ENCODE data around the gene KIF5A.
A peak's percentile ranks its signal among the peaks of the same experiment; 100 is the strongest.

The KIF5A gene

DNA sequence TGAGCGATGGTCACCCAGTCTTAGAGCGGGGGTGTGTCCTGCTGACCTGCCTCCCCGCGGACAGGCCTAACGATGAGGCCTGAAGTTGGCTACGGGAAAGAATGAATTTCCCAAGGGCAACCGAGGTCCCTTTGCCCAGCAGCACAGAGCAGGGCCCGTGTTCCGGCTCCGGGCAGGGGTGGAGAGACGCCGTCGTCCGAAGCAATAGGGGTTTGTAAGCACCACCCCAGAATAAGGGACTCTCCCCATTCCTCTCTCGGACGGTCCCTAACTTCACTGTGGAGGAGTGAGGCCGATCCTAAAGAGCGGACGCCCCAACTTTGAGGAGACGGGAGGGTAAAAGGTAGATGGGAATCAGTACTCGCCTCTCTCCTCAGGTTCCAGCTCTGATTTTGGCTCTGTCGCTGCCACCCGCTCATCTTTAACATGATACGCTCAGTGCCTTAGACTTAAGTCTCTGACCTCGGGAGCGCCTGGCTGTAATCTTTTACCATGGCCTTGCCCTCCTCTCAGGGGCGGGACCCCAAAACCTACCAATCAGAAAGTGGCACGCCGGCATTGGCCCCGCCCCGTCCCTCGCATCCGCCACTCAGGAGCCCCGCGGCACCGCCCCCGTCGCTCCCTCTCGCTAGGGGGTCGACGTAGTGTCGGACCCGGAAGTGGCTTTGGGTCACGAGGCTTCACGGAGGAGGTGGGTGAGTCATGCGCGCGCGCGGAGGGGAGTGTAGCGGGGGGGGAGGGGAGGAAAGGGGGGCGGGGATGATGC is 29.6 kb upstream of the KIF5A start, which contains the start of gene DDIT3:
Gene DDIT3, minus strand, starts transcription at position 462 of the 766 bp plus-strand sequence. CDS start 3,108 bp downstream, outside the sequence.
- DNase-seq: peak; percentile 99

DNA sequence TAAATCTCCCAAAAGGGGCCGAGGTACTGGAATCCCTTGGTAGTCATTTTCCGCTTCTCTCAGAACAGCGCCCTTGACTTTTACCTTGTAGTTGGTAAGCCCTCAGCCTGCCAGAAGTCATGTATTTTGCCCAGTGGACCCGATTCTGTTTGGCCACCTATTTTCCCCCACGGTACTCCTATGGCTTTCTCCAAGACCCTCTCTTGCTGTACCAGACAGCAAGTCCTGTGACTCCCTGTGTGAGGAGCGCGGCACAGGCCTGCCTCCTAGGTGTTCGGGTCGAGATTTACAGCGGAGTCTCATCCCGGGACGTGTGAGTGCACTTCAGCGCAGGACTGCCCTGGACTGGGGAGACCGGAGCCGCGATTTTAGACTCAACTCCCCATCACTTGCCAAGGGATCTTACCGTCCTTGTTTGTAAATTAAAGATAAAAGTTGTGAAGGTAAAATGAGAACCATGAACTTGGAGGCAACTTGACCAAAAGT is 28.3 kb upstream of the KIF5A start:
- DNase-seq: peak; percentile 45

DNA sequence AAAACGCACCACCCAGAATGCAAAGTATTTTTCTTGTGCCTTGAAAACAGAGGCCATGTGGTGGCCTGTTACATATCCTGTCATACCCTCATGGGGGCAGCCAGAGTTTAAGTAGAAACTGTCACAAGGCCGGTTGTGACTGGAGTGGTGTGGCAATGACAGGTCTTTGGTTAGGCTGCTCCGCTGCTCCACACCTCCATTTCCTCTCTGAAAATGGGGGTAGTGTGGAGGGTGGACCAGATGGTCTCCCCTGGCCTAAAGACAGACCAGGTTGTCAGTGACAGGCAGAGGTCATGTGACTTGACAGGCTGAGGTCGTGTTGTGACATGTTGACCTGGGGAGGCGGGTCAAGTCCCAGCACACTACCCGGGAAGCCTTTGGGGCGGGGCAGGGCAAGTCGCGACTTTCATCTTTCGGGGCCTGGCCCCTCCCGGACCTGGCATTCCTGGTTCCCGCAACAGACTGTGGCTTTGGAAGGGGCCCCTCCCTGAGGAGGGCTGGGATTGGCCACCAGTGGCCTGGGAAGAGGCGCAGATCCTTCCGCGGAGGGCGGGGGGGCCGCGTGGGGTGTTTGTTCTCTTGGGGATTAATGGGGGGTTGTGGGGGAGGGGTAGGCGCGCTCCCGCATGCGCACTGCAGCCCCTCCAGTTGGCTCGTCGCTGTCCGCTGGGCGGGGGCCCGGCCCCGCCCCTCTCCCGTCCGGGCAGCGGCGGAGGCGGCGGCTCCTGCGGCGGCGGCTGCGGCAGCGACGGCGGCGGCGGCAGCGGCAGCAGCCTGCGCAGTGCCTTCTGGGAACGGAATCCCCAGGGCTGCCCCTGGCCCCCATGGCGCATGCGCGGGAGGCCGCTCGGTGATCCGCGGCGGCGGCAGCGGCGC is 27.6 kb upstream of the KIF5A start, which contains the start of gene MBD6:
Gene MBD6, plus strand, starts transcription at position 814 of the 876 bp plus-strand sequence. CDS start 1,480 bp downstream, outside the sequence.
- DNase-seq: peak; percentile 92

DNA sequence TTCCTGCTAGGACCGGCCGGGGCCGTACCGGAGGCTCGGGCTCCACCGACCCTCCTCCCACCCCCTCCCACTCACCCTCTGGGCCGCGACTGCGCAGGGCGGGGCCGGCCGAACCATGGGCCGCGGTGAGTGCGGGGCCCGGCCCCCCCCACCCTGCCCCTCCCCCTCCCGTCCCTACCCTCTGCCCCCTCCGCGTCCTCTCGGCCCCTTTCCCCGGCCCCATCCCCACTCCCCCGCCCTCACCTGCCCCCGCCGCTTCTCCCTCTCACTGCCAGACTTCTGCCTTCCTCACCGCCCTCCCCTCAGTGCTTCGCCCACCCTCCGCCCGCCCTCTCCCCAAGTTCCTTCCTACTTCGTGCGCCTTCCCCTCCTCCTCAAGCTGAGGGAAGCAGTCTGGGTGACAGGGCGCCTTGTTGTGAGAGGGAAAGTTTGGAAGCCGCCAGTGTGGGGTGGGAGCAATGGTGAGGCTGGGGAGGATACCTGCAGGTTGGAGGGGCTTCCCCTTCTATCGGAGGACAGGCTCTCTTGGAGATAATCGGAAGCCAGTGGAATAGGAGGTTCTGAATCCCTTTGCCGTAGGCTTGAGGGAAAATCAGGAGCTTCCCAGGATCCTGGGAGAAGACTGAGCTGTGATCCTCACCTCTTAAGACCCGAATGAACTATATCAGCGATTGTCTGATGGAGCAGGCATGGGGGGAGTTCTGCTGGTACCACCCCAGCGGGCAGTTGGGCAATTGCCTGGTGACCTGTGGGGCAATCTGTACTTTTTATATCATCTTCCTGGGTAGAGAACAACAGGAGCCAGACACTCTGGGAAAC is 26.7 kb upstream of the KIF5A start:
- DNase-seq: no peak

DNA sequence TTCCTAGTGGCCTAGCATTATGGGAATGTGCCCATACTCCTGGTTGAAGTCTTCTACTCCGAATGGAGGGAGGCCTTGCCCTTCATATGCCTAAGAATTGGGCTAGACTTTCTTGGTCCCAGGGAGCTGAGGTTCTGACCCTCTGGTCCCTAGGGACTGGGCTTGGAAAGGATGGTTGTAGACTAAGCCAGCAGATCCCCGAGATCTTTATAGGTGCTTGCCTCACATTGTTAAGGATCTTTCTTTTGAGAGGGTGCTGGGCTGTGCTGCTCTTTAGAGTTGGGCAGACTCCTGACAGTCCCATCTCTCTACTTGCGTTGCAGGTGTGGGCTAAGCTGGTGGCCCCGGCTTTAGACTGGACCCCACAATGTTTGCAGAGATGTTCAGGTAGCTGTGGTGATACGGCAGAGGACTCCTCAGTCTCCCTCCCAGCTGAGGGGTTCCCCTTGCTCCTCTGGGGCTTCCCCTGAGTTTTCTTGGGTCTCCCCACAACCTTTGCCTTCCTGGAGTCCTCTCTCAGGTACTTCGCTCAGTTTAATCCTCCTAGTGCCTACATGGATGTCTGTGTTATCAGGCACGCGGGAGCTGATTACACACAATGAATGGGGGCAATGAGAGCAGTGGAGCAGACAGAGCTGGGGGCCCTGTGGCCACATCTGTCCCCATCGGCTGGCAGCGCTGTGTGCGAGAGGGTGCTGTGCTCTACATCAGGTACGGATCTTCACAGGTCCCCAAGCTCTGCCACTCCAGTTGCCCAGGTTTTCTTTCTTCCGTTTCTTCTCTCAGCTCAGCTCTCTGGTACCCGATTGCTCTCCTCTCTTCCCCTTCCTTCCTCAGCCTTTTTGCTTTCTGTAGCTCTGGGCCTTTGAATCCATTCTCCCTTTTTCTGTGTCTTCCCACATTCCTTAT is 25.9 kb upstream of the KIF5A start:
- DNase-seq: no peak

DNA sequence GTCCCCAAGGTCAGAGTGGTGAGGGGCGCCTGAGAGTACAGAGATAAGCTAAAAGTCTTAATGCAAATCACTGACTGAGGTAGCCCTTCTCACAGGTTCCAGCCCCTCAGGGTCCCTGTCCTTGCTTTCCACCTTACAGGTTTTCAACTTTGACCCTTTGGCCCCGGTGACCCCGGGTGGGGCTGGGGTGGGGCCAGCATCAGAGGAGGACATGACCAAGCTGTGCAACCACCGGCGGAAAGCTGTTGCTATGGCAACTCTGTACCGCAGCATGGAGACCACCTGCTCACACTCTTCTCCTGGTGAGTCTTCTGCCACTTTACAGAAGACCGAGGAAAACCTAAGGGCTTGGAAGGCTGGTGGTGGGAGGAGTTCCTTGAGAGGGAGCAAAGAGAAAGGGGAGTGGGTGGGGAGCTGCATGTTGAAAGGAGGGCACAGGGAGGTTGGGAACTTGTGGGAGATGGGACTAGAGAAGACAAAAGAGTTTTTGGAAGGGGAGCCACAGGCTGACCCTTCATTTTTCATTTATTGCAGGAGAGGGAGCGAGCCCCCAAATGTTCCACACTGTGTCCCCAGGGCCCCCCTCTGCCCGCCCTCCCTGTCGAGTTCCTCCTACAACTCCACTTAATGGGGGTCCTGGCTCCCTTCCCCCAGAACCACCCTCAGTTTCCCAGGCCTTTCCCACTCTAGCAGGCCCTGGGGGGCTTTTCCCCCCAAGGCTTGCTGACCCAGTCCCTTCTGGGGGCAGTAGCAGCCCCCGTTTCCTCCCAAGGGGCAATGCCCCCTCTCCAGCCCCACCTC is 24.8 kb upstream of the KIF5A start:
- DNase-seq: no peak

DNA sequence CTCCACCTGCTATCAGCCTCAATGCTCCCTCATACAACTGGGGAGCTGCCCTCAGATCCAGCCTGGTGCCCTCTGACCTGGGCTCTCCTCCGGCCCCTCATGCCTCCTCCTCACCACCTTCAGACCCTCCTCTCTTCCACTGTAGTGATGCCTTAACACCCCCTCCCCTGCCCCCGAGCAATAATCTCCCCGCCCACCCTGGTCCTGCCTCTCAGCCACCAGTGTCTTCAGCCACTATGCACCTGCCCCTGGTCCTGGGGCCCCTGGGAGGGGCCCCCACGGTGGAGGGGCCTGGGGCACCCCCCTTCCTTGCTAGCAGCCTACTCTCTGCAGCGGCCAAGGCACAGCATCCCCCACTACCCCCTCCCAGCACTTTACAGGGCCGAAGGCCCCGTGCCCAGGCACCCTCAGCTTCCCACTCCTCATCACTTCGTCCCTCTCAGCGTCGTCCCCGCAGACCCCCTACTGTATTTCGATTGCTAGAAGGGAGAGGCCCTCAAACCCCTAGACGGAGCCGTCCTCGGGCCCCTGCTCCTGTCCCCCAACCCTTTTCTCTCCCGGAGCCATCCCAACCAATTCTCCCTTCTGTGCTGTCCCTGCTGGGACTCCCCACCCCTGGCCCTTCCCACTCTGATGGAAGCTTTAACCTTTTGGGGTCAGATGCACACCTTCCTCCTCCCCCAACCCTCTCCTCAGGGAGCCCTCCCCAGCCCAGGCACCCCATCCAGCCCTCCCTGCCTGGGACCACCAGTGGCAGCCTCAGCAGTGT is 24.0 kb upstream of the KIF5A start:
- no peak for DNase-seq

DNA sequence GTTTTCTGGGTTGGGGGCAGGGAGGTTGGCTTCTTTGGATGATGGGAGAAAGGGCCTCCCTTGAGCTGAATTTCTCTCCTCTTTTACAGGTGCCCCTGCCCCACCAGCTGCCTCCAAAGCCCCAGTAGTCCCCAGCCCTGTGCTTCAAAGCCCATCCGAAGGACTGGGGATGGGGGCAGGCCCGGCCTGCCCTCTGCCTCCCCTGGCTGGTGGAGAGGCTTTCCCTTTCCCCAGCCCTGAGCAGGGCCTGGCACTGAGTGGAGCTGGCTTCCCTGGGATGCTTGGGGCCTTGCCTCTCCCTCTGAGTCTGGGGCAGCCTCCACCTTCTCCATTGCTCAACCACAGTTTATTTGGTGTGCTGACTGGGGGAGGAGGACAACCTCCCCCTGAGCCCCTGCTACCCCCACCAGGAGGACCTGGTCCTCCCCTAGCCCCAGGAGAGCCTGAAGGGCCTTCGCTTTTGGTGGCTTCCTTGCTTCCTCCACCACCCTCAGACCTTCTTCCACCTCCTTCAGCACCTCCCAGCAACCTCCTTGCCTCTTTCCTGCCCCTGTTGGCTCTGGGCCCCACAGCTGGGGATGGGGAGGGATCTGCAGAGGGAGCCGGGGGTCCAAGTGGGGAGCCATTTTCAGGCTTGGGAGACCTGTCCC is 23.2 kb upstream of the KIF5A start:
- no peak for DNase-seq

DNA sequence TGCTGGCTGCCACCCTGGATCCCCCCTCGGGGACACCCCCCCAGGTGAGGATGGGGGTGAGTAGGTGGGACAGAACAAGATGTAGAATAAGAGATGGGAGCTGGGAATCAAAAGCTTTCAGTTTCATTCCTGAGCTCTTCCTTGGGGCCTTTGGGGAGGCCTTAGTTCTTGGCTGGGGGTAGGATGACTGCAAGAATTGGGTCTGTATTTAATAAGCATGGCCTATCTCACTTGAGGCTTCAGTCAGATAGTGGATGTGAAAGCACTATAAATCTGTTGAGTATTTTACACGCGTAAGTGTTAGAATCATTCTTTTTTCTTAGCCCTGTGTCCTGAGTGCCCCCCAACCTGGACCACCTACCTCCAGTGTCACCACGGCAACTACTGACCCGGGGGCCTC is 22.7 kb upstream of the KIF5A start:
- DNase-seq: no peak

DNA sequence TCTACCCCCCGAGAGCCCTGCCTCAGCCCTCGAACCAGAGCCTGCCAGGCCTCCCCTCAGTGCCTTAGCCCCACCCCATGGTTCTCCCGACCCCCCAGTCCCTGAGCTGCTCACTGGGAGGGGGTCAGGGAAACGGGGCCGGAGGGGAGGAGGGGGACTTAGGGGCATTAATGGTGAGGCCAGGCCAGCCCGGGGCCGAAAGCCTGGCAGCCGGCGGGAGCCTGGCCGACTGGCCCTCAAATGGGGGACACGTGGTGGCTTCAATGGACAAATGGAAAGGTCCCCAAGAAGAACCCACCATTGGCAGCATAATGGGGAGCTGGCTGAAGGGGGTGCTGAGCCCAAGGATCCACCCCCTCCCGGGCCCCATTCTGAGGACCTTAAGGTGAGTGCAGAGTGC is 21.7 kb upstream of the KIF5A start:
- DNase-seq: no peak

DNA sequence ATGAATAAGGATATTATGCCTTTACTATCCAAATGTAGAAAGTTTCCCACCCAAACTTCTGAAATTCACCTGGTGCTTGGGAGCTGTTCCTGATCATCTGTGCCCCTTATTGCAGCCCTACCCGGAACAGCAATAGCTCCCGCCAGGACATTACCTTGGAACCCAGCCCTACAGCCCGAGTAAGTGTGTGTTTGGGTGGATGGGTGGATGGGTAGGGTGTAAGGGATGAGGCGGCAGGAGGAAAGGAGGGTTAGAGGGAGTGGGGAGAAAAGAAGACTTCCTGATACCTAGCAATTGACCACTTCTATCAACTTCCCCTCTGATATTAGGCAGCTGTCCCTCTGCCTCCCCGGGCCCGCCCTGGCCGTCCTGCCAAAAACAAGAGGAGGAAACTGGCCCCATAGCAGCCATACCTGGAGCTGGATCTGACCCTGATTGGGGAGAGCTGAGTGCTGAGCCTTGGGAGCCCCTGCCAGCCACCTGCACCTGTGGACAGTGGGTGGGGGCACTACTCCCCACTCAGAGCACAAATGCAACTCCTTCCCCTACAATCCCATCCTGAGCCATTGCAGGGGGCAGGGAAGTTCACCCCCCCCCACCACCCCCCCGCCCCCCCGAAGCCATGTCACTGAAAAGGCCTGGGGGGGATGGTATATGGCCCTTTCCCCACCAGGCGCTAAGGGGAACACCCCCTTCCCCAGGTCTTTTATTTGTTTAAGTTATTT is 20.9 kb upstream of the KIF5A start:
- DNase-seq: no peak

DNA sequence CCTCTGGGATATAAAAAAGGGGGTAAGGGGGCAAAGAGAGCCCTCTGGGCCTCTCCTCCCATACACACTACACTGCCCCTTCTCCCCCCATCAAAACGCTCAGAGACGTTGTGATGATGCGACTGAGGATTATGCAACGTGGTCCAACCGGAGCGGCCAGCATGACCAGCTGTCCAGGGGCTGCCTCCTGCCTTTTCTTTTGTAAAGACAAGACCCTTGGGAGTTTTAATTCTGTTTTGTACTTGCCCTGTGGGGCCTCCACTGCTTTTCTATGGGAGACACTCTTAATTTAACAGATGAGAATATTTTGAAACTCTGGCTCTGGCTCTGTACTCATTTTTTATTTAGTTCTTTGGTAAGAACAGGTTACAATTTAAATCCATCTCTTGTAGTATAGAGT is 20.0 kb upstream of the KIF5A start:
- DNase-seq: no peak

DNA sequence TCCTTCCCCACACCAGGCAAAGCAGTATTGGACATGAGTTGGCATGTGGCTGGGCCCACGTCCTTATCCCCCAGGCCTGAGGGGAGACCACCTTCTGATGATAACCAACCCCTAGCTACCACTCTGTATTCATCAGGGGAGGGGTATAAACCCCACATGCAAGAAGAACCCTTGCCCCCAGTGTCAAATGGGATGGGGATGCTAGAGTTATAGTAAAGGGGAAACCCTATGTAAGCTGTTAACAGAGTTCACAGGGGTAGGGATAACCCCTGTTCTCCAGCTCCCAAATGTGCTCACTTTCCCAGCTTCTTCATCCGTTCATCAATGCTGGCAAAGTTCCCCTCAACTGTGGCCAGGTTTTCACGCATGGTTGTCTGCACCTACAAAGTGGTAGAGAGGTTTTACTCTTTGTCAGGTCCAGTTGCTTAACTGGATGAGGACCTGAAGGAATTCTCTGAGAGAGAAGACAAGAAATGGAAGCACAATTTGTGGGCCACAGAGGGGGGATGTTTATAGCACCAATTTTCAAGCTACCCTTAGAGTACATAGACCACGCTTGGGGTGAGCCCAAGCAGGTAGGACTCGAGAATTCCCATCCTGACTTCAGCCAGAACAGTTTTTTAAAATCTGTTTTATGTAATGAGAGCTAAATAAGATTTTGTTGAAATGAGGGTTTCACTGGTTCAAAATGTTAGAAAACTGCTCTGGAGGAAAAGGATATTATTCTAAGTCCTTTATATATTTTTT is 19.3 kb upstream of the KIF5A start:
- DNase-seq: no peak

DNA sequence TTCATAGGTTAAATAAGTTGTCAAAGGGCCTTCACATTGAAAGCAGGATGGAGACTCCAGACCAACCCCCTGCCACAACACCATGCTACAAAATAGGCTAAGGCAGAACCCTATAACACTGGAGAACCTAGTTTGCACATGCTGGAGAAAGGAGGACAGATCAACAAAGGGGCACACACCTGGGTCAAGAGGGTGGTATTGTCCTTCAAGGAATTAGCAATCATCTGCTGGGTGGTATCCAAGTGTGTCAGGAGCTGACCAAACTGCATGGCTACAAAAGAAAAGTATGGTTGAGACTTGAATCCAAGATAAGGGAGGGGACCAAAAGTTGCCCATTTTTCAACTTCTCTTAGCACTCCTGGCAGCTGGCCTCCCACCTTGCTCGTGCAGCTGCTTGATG is 18.0 kb upstream of the KIF5A start:
- DNase-seq: no peak

DNA sequence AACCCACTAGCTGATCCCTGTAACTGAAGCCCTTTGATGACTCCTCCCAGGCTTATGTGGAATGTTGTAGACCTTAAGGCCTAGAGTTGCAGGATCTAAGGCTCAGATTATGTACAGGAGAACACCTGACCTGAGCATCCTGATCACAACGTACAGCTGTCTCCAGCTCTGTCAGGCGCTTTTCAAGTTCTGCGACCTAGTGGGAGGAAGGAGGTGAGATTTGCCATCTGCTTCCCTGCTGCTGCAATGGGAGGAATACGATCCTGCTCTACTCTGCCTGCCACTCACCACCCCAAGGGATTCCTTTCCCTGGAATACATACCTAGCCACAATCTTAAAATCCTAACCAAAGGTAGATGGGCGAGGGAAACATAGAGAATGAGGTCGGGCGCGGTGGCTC is 16.7 kb upstream of the KIF5A start:
- no peak for DNase-seq

DNA sequence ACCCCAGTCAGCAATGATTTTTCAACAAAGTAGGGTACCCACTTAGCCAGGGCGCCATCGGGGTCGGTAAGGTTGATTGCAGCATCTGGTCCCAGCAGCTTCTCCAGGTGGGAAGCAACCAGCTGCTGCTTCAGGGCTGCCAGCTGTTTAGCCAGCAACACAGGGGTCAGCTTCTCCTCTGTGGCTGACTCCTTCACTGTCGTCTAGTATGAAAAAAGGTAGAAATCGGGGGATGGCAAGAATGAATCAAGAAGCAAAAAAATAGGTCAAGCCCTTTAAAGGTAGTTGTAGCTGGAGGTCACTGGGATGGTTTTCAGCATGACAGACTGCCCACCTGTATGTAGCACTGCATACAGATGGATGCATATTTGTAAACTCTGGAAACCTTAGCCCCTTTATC is 15.6 kb upstream of the KIF5A start:
- DNase-seq: no peak

DNA sequence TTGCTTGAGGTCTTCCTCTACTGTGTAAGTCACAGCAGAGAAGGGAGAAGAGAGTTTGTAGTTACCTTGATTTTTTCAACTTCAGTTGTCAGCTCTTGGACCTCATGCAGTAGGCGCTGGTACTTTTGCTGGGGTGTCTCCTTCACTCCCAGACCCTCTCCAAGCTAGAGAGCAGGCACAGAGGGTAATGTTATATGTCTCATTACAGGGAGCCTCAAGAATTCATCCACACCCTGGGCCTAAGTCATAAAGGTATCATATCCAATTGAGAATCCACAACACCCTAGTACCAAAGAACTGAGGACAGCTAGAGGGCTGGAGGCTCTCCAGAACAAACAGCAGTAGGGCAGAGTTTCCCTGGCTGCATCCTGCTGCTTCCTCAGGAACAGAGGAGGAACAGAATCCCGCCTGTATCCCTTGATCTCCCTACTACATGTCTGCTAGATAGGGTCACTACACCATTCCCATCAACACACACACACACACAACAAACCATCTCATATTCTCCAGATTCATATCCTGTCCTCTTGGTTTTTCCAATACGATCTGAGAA is 14.8 kb upstream of the KIF5A start:
- no peak for DNase-seq
